HepG2 (cell line): ENCODE measurements around the gene PRIMA1.

Source experiments
- HNRNPK ChIP-seq: fragments of 200-400 bp; formaldehyde crosslinking; IDR thresholded peaks from 2 replicates; pipeline ENCODE4 v1.6.1; 2018; ENCODE audit warnings: low read length, low read depth, moderate library complexity, mild to moderate bottlenecking; ENCODE audit not compliant: poor library complexity, severe bottlenecking
- SUZ12 ChIP-seq: fragments of 150-350 bp; IDR thresholded peaks from 2 replicates; pipeline ENCODE4 v1.6.1; 2014; ENCODE audit warnings: low read depth, low read length
- ZNF121 ChIP-seq: sonication (generic); formaldehyde crosslinking; IDR thresholded peaks from 2 replicates; pipeline ENCODE4 v1.5.0; 2020; ENCODE audit warnings: mild to moderate bottlenecking, missing genetic modification reagents

DNA sequence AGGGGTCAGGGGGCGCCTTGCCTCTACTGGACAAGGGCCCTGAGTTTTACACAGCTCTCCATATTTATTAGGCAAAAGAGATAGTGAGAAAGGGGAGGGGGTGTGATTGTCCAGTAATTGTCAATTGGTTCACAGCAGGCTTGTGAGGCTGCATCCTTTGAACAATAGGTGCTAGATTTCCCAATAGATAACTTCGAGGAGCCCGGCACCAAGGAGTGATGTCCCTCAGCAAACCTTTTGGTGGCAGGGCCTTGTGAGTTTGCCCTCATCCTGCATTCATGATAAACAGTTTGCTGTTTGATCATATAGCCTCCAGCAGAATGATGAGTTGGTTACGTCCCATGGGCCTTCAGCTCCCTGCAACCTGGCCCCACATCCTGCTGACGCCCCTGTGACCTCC, 2.7 kb upstream of the PRIMA1 start:
- TF ChIP-seq ZNF121 (CRISPR knock-in tag): no peak
- no peak for TF ChIP-seq HNRNPK
- TF ChIP-seq SUZ12: no peak
